Measurements from ENCODE around the gene MRPS18B. TPM values are rescaled to one million over a fixed set of nuclear protein-coding genes. Genes with fewer than 3 reads are reported as not detected.
A peak's percentile ranks its signal among the peaks of the same experiment; 100 is the strongest.

The MRPS18B gene
- total and polyA plus RNA-seq, 2 of the 13 experiments (the other 11 are each of a cell fraction or from before 2014, with no cell fraction given): 125 to 131 TPM

- no peak for TF ChIP-seq CERS6 (CRISPR knock-in tag; IDR thresholded peaks at IDR 0.05)
- TF ChIP-seq REXO4 (CRISPR knock-in tag; IDR thresholded peaks at IDR 0.05; ENCODE audit: borderline replicate concordance): no peak
- no peak for TF ChIP-seq ZNF121 (CRISPR knock-in tag; IDR thresholded peaks at IDR 0.05)
- TF ChIP-seq ZNF20 (CRISPR knock-in tag; IDR thresholded peaks at IDR 0.05): no peak; the same call in 1 of the 2 replicates
- TF ChIP-seq NR2F6 (IDR thresholded peaks at IDR 0.05): peak; percentile 33; the same call in 1 of the 2 replicates
- 0 out of 2 replicates have a peak, but pooled peaks have one; percentile 8 for TF ChIP-seq NR2F6 (CRISPR knock-in tag; IDR thresholded peaks at IDR 0.05)
- peak; percentile 76 for TF ChIP-seq ZHX2 (IDR thresholded peaks at IDR 0.05; ENCODE audit: low read depth)
- TF ChIP-seq ZHX2 (CRISPR knock-in tag; IDR thresholded peaks at IDR 0.05; ENCODE audit: borderline replicate concordance): 0 out of 2 replicates have a peak, but pooled peaks have one; percentile 13
- peak; percentile 80; the same call in 1 of the 2 replicates for TF ChIP-seq MXD3 (CRISPR knock-in tag; IDR thresholded peaks at IDR 0.05)
- TF ChIP-seq PRDM15 (CRISPR knock-in tag; IDR thresholded peaks at IDR 0.05): no peak
- TF ChIP-seq WIZ (CRISPR knock-in tag; IDR thresholded peaks at IDR 0.05): peak; percentile 8; the same call in 1 of the 2 replicates
- no peak for TF ChIP-seq SUZ12 (IDR thresholded peaks at IDR 0.05; ENCODE audit: low read depth, low read length)
- peak; percentile 26; the same call in 1 of the 2 replicates for TF ChIP-seq ZNF773 (CRISPR knock-in tag; IDR thresholded peaks at IDR 0.05; ENCODE audit: borderline replicate concordance)
- no peak for TF ChIP-seq ZBTB14 (CRISPR knock-in tag; IDR thresholded peaks at IDR 0.05)
- TF ChIP-seq GLMP (CRISPR knock-in tag; IDR thresholded peaks at IDR 0.05; ENCODE audit: borderline replicate concordance): no peak
- TF ChIP-seq HIVEP1 (CRISPR knock-in tag; IDR thresholded peaks at IDR 0.05): peak; percentile 76
These were observed at the start of gene MRPS18B (continued) for GRCh38 chr6:30617565-30618269.

All from HepG2 (cell line).